NCI-H1694 treated with DMSO at 0.1 percent for 48 hours (cell line): ENCODE results near the gene WDR45.
"Not testable (repeated sequence)": the region's sequence is repeated elsewhere in the genome, so short reads cannot be mapped to it uniquely, and the experiment has no call there.

ENCODE experiments used
- DNase-seq: peaks from one replicate; lab custom pipeline; 2025; lab: John Stamatoyannopoulos, UW

WDR45 gene

DNA sequence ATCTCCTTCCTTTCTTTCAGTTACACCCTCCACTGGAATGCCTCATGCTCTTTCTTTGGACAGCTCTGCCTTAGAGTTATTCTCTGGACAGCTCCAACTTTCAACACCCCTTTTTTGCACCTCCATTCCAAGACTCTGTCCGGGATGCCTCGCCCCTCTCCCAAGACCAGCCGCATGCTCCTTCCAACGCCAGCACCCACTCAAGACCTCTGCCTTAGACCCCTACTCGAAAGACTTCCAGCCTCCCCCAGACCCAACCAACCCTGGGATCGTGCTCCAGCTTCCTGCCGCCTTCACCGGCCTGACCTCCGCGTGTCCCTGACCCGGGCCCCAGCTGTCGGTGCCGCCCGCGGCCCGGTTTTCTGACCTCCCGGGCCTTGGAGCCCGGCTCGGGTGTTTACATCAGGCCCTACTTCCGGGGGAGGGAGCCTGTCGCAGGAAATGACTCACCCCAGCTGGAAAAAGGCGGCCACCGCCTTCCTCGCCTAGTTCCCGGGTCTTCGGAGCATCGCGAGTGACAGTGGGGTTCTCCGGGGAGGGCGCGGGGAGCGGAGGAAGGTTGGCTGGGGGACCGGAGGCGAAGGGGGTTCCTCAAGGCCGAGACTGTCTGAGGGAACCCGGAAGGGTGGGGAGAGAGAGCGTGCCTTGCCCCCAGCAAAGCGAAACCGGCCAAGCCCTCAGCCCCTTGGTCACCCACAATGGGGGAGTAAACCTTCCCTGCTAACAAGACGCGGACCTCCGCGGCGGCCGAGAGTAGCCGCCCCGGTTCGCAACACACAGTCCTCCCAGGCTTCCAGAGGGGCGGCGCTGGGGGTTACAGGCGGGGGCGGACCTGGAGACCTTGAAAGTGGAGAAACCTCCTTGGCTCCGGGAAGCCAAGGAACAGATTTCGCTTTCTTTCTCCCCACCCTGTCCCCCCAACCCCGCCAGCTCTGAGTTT, at the start of gene WDR45:
WDR45 (minus strand) TSS at position 399 of the 940 bp plus-strand sequence. CDS start 1,792 bp downstream, outside the sequence.
- DNase-seq = peak; percentile 18

DNA sequence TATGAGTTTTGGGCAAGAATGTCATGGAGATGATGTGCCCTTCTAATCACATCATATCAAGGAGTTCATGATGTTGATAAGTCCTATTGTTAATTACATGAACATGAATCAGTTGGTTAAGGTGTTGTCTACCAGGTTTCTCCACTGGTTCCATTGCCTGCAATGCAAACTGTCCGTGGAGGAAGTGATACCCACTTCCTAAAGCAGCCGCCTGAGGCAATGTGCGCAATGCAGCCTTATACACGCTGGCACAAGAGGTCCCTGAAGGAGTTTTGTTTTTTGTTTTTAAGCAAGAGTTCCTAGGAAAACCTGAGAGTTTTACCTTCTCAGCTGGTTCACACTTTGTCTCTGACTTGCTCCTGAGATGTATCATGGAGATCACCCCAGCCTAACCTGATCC, 49.7 kb upstream of the WDR45 start:
- DNase-seq = no peak

GRCh38 chrX:49127742-49128258, 48.1 kb upstream of the WDR45 start:
- not testable (repeated sequence) for DNase-seq

GRCh38 chrX:49122499-49122898, 42.8 kb upstream of the WDR45 start:
- no peak for DNase-seq

- no peak for DNase-seq
Measured at GRCh38 chrX:49120091-49120490, 40.4 kb upstream of the WDR45 start.

- DNase-seq = no peak
Measured at GRCh38 chrX:49117581-49117980, 37.9 kb upstream of the WDR45 start.

DNA sequence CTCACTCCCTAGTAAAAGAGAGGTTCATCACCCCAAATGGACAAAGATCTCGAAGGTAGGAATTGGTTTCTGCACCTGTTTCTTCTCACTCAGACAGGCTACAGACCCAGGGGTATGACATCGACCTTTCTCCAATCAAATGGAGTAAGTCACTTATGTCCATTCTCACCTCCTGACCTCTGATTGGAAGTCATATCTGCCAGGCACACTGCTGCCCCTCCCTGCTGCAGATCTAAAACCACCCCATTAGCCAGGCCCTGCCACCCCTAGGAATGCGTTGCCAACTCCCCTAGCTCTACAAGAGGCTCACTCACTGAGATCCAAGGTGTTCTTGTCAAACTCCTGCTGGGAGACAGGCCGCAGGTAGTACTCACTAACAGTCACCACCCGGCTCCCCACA, 37.0 kb upstream of the WDR45 start:
- DNase-seq = no peak

DNA sequence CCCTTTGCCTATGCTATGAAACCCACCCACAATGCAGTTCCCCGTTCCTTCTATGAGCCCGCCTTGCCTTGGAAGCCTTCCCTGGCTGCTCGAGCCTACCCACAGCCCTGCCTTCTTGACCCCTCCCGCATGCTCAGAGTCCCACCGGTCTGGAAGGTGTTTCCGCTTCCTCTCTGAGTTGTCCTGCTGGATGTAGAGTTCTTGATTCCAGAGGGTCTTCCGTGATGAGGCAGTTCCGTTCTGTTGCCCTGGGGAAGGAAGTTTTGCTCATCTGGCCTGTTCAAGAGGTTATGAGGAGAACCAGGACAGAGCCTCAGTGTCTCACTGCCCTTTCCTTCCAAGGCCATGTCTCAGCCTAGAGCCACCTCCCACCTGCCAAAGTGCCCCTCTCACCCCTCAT, 36.4 kb upstream of the WDR45 start:
- no peak for DNase-seq

DNA sequence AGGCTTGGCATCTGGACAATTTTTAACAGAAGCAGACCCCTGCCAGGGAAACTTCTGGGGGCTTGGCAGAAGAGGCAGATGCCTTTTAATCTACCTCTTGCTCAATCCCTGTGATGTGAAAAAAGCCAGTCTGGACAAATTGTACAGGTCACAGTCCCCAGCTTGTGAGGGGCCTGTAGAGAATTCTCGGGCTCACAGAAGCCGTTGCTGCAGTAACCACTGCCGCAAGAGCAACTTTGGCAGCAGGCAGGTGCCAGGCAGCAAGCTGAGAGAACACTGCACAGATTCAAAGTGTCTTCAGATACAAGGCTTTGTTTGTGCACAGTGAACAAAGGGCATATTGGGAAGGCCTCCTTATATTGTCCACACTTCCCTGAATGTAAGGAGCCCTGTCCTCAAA, 32.1 kb upstream of the WDR45 start:
- no peak for DNase-seq

- DNase-seq = no peak
Measured at GRCh38 chrX:49110417-49110816, 30.7 kb upstream of the WDR45 start.

DNA sequence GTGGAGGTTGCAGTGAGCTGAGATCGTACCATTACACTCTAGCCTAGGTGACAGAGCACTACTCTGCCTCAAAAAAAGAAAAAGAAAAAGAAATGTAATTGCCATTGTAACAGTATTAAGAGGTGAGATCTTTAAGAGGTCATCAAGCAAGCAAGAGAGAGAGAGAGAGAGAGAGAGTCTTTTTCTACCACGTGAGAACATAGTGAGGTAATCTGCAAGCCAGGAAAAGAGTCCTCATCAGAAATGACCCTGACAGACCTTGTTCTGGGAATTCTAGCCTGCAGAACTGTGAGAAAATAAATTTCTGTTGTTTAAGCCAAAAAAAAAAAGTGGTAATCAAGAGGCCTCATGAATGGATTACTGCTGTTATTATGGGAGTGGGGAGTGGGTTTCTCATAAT, 29.0 kb upstream of the WDR45 start:
- DNase-seq = no peak

DNA sequence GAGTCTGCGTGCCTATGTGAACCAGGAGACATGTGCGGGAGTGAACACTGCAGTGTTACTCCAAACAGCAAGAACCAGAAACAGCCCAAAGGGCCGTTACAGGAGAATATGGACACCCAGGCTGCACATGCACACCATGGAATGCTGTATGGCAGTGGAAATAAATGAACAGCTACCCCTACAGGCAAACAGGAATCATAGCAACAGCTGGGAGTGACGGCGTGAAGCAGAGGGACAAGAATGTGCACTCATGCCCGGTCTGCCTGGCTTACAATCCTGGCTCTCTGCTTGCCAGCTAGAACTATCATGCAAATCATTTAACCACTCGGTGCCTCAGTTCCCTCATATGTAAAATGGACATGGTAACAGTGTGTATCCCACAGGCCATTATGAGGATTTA, 27.2 kb upstream of the WDR45 start:
- DNase-seq = peak; percentile 40

GRCh38 chrX:49106296-49106695, 26.6 kb upstream of the WDR45 start:
- DNase-seq = no peak

DNA sequence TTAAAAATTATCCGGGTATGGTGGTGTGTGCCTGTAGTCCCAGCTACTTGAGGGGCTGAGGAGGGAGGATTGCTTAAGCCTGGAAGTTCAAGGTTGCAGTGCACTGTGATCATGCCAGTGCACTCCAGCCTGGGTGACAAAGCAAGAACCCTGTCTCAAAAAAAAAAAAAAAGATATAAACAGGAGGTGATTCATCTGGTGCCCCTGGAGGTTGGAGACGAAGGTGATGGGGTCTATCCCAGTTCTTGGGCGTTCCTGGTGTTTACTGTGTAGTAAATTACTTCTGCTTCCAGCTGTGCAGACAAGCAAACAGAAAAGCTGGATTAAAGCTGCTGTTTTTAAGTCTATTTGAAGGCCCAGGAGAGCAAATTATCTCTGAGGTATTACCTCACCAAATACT, 23.9 kb upstream of the WDR45 start:
- DNase-seq = no peak

DNA sequence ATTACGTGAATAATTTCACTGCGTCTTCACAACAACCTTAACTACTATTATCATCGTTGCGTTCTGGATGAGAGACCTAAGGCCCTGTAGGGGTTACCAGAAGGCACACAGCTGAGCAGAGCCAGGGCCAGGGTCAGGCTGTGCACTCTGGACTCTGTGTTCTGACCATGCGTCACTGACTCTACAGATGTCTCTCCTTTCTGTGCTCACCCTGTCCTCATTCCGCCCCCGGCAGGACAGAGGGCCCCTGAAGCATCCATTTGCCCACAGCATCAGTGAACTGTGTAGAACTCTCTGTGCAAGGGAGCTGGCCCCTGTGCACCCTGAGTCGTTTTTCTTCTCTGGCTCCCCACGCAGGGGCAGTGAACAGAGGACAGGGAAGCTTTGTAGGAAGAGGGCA, 22.5 kb upstream of the WDR45 start:
- no peak for DNase-seq

GRCh38 chrX:49101629-49101984, 21.9 kb upstream of the WDR45 start:
- no peak for DNase-seq

DNA sequence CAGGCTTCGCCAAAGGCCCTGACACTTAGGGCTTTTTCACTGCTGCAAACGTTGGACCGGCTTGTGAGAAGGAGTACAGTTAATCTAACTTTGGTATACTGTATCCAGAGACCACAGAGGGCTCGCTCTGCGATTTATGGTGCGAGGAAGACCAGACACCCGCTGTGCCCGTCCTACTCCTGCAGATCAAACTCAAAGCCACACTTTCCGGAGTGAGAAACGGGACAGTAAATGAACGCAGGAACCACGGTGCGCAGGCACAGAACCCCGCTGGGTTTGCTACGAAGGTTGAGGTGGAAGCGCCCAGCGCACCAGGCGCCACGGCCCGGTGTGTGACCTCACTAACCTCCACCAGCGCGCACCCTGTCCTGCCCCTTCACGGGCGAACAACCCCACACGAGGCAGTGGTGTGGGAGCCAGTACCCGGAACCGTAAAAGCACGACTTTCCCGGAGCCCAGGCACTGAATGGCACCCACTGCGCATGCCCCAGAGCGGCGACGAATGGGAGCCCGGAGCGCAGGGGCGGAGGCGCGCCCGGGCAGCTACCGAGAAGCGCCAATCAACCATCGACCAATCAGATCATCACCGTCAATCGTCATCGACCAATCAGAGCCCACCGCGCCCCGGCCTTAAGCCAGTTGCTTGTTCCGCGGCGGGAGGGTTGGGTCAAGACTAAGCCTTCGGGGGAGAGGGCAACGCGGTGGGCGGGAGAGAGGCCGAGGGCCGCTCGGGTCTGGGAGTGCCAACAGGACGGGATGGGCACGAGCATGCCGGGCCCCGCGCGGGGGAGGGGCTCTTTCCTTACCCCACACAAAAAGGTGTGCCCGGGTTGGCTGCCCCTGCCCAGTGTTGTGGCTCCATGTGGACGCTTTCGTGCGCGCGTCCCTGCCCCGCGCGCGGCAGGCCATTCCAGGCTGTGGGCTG, 21.3 kb upstream of the WDR45 start:
- peak; percentile 94 for DNase-seq

DNA sequence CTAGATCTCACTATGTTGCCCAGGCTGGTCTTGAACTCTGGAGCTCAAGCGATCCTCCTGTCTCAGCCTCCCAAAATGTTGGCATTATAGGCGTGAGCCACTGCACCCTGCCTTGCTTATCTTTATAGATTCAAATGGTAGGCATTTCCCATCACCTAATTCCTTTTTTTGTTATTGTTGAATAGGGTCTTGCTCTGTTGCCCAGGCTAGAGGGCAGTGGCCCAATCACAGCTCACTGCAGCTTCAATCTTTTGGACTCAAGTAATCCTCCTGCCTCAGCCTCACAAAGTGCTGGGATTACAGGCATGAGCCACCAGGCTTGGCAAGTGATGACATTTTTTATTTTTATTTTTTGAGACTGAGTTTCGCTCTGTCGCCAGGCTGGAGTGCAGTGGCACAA, 16.7 kb upstream of the WDR45 start:
- no peak for DNase-seq

DNA sequence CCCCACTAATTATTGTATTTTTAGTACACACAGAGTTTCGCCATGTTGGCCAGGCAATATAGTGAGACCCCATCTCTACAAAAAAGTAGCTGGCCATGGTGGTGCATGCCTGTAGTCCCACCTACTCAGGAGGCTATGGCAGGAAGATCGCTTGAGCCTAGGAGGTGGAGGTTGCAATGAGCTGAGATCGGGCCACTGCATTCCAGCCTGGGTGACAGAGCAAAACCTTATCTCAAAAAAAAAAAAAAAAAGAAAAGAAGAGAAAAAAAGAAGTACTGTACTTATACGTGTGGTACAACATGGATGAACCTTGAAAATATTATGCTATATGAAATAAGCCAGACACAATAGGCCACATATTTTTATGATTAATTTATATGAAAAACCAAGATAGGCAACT, 9.9 kb upstream of the WDR45 start:
- DNase-seq = no peak

- DNase-seq = no peak
Measured at GRCh38 chrX:49082271-49082871, 2.7 kb upstream of the WDR45 start.

DNA sequence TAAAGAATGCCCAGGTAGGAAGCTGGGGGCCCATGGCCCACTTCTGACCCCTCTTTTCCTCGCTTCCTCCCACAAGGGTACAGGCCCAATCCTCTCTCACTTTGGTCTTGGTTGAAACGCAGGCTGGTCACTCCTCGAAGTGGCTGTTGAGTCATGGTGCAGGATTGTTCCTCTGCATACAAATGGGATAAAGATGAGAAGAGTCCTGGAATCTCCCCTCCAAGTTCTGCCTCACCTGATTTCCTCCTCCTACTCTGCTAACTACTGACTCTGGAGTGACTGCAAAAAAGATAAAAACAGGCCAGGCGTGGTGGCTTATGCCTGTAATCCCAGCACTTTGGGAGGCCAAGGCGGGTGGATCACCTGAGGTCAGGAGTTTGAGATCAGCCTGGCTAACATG, 1.7 kb downstream of the WDR45 start:
- DNase-seq = no peak

GRCh38 chrX:49075347-49075746, 4.3 kb downstream of the WDR45 start:
- DNase-seq = no peak
